OCI-LY7 (cell line): ENCODE measurements around the gene TNFAIP8L1.

Experiments used
- CTCF ChIP-seq: fragments of 200-600 bp; sonication (generic); conservative IDR thresholded peaks from 2 replicates; pipeline ENCODE4 v1.5.1; 2014; ENCODE audit warnings: mild to moderate bottlenecking, antibody characterized with exemption, low read length, moderate library complexity, mixed read lengths
- EZH2phosphoT487 ChIP-seq: fragments of 200-600 bp; sonication (generic); IDR thresholded peaks from 2 replicates; pipeline ENCODE4 v1.6.1; 2018; ENCODE audit warnings: low read depth, borderline replicate concordance, mild to moderate bottlenecking, mixed run types, antibody characterized with exemption, low read length, moderate library complexity, mixed read lengths

GRCh38 chr19:4662812-4663211, 23.5 kb downstream of the TNFAIP8L1 start:
- TF ChIP-seq CTCF (no peak), EZH2phosphoT487 (no peak)
